Measurements from ENCODE around the gene CNTNAP2.

DNA sequence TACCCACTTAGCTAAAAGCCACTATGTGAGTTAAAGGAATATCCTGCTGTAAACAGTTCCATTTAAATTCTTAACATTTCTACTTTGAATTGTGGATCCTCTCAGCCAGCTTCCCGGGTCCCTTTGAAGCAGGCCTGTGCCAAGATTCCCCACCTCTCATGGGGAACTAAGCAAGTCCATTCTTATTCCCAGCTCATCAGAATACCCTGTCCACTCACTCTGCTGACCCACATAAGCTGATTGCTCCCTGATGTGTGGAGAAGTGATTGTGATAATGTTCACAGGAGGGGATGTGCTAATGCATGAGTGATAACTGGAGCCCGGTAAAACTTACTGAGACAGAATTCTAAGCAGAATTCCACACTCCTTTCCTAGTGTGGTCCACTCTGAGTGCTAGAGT lies 709.7 kb downstream of the CNTNAP2 start:
- TF ChIP-seq, protein P1, sequence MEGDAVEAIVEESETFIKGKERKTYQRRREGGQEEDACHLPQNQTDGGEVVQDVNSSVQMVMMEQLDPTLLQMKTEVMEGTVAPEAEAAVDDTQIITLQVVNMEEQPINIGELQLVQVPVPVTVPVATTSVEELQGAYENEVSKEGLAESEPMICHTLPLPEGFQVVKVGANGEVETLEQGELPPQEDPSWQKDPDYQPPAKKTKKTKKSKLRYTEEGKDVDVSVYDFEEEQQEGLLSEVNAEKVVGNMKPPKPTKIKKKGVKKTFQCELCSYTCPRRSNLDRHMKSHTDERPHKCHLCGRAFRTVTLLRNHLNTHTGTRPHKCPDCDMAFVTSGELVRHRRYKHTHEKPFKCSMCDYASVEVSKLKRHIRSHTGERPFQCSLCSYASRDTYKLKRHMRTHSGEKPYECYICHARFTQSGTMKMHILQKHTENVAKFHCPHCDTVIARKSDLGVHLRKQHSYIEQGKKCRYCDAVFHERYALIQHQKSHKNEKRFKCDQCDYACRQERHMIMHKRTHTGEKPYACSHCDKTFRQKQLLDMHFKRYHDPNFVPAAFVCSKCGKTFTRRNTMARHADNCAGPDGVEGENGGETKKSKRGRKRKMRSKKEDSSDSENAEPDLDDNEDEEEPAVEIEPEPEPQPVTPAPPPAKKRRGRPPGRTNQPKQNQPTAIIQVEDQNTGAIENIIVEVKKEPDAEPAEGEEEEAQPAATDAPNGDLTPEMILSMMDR (IDR thresholded peaks at IDR 0.05): no peak
- TF ChIP-seq POLR2A (IDR thresholded peaks at IDR 0.05): no peak
